CD4-positive, alpha-beta T cell treated with Interleukin-6 for 4 hours (primary cell): ENCODE measurements around the gene TM4SF5.

Source experiments
- DNase-seq: peaks from one replicate; pipeline ENCODE4 v3.0.0-alpha.2; 2020; ENCODE audit warnings: mixed read lengths

TM4SF5 gene

DNA sequence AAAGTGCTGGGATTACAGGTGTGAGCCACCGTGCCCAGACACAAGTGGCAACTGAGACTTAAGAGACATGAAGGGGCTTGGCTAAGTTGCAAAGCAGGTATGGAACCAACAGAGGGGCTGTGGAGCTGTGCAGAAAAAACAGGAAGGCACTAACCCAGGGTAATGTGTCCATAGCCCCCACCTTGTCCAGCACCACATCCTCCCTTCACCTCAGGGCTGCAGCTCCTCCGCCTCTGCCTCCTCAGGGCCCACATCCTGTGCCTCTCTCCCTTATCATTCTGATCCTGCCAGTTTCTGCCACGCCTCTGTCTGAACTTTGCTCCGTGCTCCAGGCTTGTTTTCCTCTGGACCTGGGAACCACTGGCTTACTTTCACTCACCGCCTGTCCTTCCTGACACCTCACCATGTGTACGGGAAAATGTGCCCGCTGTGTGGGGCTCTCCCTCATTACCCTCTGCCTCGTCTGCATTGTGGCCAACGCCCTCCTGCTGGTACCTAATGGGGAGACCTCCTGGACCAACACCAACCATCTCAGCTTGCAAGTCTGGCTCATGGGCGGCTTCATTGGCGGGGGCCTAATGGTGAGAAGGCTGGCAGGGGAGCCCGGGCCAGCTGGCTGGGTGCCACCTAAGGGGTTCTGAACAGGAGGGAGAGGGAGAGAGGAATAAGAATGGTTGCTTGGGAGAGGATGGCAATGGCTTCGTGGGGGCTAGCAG is at the start of gene TM4SF5:
Gene TM4SF5 (plus strand): TSS at position 368 of the 716 bp plus-strand sequence. CDS start 37 bp downstream, at position 405.
- no peak for DNase-seq

- DNase-seq = no peak
These were observed 48.9 kb upstream of the TM4SF5 start for GRCh38 chr17:4722678-4723240.

GRCh38 chr17:4724650-4725049 is 47.0 kb upstream of the TM4SF5 start:
- DNase-seq = no peak

DNA sequence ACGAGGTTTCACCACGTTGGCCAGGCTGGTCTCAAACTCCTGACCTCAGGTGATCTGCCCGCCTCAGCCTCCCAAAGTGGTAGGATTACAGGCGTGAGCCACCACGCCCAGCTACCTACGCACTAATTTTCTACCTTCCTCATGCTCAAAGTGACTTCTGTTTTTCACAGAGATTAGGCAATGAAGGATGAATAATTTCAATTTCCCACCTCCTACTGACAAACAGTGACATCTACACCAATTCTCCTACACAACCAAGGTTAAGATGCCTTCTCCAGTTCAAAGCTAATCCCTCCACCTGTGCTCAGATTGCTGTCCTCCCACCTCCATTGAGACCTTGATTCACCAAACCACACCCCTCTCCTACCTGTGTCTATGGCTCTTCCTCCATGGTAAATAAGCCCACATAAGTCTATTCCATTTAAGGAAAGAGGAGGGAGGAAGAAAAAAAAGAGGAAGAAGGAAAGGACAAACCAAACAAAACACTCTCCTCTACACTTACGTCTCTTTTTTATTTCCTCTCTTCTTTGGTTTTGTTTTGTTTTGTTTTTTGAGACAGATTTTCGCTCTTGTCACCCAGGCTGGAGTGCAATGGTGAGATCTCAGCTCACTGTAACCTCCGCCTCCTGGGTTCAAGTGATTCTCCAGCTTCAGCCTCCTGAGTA is 45.9 kb upstream of the TM4SF5 start:
- DNase-seq = no peak

GRCh38 chr17:4728124-4728523 is 43.6 kb upstream of the TM4SF5 start:
- DNase-seq = no peak

DNA sequence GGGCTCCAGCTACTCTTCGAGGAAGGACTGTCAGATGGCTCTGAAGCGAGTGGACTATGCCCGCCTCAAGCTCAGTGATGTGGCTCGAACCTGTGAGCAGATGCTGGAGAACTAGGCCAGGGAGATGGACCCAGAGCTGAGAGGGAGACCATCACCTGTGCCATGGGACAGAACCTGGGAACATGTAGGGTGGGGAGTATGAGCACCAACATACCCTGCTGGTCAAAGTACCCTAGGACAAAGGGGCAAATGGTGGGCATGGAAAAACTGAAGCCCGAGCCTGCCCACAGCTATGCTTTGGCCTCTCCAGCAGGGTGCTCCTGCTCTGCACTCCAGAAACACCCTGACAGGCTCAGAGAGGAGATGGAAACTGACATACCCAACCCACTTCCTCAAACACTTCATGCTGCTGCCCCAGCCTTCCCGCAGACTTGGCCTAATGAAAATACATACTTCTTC is 38.6 kb upstream of the TM4SF5 start:
- no peak for DNase-seq

DNA sequence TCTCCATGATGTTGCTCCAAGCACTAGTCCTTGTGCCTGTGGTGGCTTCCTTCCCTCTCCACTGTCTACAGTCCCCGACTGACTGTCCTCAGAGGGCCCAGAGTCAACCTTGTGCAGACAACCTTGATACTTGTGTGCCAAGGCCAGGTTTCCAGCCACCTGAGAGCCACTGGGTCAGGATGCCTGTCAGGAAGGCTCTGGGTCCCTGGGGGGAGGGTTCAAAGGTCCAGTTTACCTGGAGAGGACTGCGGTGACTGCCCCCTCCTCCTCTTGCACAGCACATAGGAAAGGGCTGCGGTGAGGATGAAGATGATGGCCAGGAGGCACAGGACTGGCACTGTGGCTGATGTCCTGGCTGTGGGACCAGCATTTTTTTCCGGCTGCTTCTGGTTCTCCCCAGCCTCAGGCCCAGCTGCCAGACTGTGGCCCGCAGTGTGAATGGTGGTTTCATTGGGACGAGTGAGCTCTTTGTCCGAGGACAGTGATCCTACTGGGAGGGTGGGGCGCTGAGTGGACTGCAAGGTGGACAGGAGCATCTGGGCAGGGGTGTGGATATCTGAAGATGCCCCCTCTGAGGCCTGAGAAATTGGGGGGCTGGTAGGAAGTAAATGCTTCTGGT is 36.7 kb upstream of the TM4SF5 start:
- DNase-seq = no peak

DNA sequence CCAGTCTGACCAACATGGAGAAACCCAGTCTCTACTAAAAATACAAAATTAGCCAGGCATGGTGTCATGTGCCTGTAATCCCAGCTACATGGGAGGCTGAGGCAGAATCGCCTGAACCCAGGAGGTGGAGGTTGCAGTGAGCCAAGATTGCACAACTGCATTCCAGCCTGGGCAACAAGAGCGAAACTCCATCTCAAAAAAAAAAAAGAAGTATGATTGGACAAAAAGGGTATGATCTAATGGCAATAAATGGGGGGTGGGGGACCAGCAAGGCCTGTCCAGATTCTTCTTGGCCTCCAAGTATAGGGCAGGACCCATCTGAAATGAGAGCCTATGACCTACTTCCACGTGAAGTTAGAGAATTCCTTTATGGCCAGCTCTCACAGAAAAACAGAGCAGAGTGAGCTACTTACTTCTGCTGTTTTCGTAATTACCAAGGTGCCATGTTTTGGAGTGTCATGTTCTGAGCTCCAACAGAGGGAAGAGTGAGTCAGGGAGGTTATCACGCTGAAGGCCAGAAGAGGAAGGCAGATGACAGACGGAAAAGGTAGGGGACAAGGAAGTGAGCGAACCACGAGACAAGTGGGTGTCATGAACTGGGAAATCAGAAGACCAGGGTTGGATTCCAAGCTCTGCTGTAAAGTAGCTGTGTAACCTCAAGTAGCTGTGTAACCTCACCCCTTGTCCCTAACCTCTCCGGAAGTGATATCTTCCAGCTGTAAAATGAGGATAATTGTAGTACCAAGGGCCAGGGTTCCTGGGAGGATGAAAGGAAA is 35.6 kb upstream of the TM4SF5 start:
- DNase-seq = no peak

DNA sequence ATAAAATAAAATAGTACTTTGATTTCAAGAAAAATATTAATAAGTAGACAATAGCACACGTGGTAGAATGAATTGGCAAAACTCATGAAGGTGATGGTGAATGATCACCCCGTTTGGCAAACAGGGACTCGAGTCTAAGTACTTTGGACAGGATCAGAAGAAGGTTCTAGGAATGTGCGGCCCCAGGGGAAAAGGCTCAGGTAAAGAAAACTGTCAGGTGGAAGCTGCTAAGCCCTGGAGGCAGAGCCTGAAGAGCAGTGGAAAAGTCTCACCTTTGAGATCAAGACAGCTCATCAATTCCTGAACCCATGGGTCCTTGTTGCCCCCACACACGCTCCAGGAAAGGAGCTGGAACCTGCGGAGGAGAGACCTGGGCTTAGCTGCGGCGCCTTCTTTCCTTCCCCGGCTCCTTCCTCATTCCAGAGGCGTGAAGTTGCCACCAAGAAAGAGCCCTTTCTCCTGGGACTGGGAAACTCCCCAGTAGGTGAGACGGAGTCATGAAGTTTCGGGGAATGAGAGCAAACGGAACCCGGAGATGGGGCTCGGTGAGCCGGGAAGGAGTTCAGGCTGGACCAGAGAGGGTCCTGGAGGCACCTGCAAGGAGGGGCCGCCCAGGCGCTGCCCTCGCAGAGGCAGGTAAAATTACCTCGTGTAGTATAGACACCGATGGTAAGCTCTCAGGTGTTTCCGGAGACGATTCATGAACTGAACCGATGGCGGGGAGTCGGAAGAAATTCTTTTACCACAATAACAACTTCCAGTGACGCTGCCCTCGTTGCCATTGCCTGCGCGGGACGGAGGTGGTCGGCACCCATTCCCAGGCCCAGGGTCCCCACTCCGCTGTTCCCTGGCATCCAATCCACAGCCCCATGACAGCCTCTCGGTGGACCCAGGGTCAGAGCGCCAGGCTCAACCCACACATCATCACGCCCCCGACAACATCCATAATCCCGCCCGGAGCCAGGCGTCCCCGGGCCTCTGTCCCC is 33.3 kb upstream of the TM4SF5 start:
- DNase-seq = peak; percentile 52

- peak; percentile 74 for DNase-seq
These were observed 32.3 kb upstream of the TM4SF5 start, which contains the start of the genes CXCL16 and ZMYND15 for GRCh38 chr17:4739122-4740024. TSS of gene CXCL16 (minus strand) at chr17:4739928. CDS start at chr17:4739339, 589 bp downstream. TSS of gene ZMYND15 (plus strand) at chr17:4739833. CDS start at chr17:4740549, 716 bp downstream.

GRCh38 chr17:4740025-4740351 is 31.7 kb upstream of the TM4SF5 start:
- DNase-seq = no peak

DNA sequence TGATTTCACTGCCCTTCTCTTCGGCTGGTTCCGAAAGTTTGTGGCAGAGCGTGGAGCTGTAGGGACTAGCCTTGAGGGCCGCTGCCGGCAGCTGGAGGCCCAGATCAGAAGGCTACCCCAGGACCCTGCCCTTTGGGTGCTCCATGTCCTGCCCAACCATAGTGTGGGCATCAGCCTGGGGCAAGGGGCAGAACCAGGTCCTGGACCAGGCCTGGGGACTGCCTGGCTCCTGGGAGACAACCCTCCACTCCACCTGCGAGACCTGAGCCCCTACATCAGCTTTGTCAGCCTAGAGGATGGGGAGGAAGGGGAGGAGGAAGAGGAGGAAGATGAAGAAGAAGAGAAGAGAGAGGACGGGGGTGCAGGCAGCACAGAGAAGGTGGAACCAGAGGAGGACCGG is 31.1 kb upstream of the TM4SF5 start:
- DNase-seq = no peak

- DNase-seq = no peak
These were observed 30.1 kb upstream of the TM4SF5 start for GRCh38 chr17:4741544-4741943.

- no peak for DNase-seq
These were observed 29.6 kb upstream of the TM4SF5 start for GRCh38 chr17:4742133-4742532.

GRCh38 chr17:4742629-4743028 is 29.1 kb upstream of the TM4SF5 start:
- no peak for DNase-seq

- DNase-seq = no peak
These were observed 28.5 kb upstream of the TM4SF5 start for GRCh38 chr17:4743216-4743615.

DNA sequence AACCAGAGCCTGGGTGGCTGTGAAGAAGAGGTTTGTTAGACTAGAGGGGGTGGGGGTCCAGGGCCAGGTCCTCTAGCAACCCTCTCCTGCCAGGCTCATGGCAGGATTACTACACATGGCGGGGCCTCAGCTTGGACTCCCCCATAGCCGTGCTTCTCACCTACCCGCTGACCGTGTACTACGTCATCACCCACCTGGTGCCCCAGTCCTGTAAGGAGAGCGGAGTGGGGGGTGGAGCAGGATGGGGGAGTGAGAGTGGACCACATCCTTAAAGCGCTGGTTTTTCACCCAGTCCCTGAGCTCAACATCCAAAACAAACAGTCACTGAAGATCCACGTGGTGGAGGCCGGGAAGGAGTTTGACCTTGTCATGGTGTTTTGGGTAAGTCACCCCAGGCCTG is 27.8 kb upstream of the TM4SF5 start:
- DNase-seq = no peak

DNA sequence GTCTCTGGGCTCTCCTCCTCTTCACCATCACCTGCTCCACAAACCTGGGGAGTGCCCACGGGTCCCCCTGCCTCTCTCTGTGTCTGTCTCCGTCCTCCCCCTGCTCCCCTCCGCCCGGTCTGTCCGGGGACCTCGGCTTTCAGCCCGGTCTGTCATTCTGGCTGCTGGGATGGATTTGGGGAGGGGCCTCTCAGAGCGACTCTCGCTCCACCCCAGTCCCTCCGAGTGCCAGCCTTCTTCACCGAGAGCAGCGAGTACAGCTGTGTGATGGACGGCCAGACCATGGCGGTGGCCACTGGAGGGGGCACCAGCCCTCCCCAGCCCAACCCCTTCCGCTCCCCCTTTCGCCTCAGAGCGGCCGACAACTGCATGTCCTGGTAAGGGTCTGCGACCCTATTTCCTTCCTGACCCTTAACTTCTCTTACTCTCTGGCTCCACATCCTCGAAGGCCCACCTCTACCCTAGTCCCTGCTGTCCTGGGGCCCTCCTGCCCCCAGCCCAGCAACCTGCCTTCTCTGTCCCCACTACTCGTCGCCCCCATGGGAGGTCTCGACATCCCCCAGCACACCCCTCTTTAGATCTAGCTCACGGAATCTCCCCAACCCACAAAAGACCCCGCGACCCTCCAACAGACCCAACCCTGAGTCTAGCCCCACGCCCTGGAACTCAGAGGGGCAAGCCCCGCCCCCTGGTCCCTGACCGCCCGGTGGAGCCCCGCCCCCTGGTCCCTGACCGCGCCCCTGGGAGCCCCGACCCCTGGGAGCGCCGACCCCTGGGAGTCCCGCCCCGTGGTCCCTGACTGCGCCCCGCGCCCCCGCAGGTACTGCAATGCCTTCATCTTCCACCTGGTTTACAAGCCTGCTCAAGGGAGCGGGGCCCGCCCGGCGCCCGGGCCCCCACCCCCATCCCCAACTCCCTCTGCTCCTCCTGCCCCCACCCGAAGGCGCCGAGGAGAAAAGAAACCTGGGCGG is 26.4 kb upstream of the TM4SF5 start:
- DNase-seq = no peak

DNA sequence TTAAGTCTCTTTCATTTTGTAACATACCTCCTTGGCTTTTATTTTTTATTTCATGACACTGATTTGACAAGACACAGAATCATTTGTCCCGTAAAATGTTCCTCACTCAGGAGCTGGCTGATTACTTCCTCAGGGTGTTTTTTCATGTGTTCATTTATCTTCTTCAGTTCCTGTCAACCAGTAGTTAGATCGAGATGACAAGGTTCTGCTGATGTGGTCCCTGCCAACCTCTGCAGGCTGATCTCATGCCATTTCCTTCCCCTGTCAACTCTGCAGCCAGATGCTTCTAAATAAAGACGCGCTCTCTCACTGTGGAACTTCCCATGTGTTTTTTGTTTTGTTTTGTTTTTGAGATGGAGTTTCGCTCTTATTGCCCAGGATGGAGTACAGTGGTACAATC is 23.8 kb upstream of the TM4SF5 start:
- DNase-seq = peak; percentile 61
